ENCODE data around the gene UBXN11.
A peak's percentile ranks its signal among the peaks of the same experiment; 100 is the strongest.
"Not testable (repeated sequence)": the region's sequence is repeated elsewhere in the genome, so short reads cannot be mapped to it uniquely, and the experiment has no call there.

UBXN11 gene

GRCh38 chr1:26337625-26338024 lies 31.2 kb upstream of the UBXN11 start:
- FAIRE-seq (no peak), DNase-seq (ENCODE audit: insufficient read length, low spot score) (no peak)

DNA sequence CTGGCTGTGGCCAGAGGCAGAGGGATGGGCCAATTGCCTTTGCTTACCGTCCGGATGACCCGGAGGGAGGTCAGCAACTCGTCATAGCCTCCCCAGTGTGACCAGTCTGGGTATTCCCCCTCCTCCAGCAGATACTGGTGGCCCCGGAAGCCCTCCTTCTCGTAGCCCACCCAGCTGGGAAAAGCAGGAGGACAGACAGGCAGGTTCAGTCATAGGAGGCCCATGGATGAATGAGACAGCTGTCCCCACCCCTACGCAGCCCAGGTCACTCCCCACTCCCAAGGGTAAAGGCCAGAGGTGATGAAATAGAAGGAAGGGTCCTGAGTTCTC lies 30.7 kb upstream of the UBXN11 start:
- FAIRE-seq (no peak), DNase-seq (ENCODE audit: insufficient read length, low spot score) (no peak)

- DNase-seq (ENCODE audit: insufficient read length, low spot score) (peak; percentile 82), FAIRE-seq (peak; percentile 71)
Measured at GRCh38 chr1:26336477-26337205, 30.2 kb upstream of the UBXN11 start.

DNA sequence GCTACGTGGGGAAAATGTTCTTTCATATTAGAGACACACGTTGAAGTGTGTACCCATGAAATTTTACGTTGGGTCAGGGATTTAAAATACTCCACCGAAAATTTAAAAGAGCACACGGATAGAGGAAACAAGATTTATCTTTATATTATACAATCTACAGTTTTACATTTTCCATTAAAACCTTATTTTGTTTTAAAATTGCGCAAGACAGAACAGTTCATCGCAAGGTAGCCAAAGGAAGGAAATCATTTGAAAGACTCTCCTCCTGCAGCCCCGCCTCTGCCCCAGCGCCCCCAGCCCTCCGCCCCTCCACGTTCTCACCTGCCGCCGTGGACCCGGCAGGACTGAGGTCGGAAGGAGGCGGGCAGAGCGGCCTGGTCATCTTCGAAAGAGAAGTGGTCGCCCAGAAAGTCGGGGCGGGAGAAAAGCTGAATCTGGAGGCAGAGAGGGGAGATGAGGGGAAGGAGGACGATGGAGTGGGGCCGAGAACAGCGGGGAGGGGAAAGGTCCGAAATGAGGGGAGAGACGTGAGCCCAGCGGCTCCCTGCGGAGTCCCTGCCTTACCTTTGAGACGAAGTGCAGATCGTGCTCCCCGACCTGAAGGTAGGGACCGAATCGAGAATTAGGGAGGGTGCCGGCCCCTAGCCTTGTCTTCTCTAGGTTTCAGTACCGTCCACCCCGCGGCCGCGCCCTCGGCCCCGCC lies 29.5 kb upstream of the UBXN11 start:
- FAIRE-seq (no peak), DNase-seq (ENCODE audit: insufficient read length, low spot score) (no peak)

GRCh38 chr1:26333312-26333711 lies 26.9 kb upstream of the UBXN11 start:
- not testable (repeated sequence) for DNase-seq (ENCODE audit: insufficient read length, low spot score); FAIRE-seq

- DNase-seq (ENCODE audit: insufficient read length, low spot score) (no peak), FAIRE-seq (no peak)
Measured at GRCh38 chr1:26330276-26330675, 23.8 kb upstream of the UBXN11 start.

GRCh38 chr1:26329380-26329779 lies 22.9 kb upstream of the UBXN11 start:
- DNase-seq (ENCODE audit: insufficient read length, low spot score); FAIRE-seq: not testable (repeated sequence)

GRCh38 chr1:26328597-26328996 lies 22.2 kb upstream of the UBXN11 start:
- DNase-seq (ENCODE audit: insufficient read length, low spot score) (no peak), FAIRE-seq (no peak)

GRCh38 chr1:26327956-26328362 lies 21.5 kb upstream of the UBXN11 start:
- FAIRE-seq (no peak), DNase-seq (ENCODE audit: insufficient read length, low spot score) (no peak)

- no peak for FAIRE-seq
Measured at GRCh38 chr1:26324550-26324949, 18.1 kb upstream of the UBXN11 start.

GRCh38 chr1:26323382-26323781 lies 16.9 kb upstream of the UBXN11 start:
- no peak for FAIRE-seq
- DNase-seq (ENCODE audit: insufficient read length, low spot score) = no peak

More at GRCh38 chr1:26324550-26324949, 18.1 kb upstream of the UBXN11 start:
- no peak for DNase-seq (ENCODE audit: insufficient read length, low spot score)

DNA sequence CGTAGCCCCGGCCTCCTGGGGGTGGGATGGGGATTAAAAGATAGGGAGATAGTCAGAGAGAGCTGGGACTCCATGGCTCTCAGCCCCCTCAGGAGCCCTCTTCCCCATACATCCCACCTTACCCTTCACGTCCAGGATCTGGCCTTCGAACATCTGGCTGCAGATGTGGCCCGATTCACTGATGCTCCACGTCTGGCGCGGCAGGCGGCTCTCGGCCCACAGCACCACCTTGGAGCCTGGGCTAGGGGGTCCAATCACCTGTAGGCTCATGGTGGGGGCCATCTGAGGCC lies 15.6 kb upstream of the UBXN11 start:
- DNase-seq (ENCODE audit: insufficient read length, low spot score) (no peak), FAIRE-seq (no peak)

DNA sequence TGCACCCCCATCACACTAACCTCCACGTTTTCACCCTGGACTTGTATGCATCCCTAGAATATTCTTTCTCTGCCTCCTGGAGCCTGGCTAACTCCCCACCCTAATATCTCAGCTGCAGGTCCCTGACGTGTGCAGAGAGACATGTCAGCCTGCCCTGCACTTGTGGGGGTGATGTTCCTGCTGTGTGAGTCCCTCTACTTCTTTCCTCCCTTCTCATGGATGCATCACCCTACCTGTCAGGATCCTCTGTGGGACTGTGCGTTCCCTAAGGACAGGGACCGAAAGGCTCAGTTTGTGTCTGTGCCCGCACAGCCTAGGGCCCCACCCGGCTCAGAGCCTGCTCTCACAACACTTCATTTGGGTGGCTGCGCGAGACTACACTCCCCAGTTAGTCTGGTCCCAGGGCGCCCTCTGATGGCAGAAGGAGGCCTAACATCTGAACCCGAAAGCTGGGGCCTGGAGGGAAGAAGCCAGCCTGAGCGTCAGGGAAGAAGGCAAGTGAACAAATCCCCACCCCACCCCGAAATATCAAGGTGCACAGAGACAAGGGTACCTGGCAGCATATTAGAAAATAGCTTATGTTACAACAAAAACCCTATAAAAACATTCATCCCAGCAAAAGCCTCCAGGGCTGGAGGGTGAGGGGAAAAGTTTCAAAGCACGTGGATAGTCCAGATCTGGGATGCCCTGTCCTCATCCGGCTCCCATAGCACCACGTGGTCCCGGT lies 15.0 kb upstream of the UBXN11 start:
- peak; percentile 91 for DNase-seq (ENCODE audit: insufficient read length, low spot score)

GRCh38 chr1:26320896-26321295 lies 14.5 kb upstream of the UBXN11 start:
- DNase-seq (ENCODE audit: insufficient read length, low spot score) (no peak), FAIRE-seq (peak; percentile 14)

More for the DNA sequence above, 15.0 kb upstream of the UBXN11 start:
- FAIRE-seq = peak; percentile 96

DNA sequence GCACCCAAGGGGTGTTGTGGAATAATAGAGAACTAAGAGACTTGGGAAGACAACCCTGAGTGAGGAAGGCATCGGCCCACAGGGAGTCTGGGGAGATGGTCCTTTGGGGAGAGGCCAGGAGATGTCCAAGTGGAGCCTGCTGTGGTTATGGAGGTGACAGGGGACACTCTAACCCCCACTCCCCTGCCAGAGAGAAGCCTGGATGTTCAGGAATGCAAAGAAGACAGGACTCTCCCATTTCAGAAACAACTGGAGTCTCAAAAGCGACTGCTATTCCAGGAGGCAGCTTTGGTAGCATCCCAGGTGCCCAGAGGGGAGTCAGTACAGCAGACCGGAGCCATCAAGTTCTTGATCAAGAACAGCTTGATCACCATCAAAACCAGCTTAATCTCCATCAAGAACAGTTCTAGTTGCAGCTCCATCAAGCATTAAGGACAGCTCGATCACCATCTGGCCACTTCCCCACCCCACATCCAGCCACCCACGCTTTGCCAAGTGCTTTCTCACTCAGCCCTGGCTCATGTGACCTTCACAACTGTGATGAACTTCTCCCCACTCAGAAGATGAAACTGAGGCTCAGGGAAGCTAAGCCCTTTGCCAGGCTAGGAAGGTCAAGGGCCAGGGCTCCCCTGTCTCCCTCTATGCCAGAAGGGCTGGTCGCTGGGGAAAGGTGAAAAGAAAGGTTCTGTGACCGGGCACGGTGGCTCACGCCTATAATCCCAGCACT lies 12.1 kb upstream of the UBXN11 start:
- FAIRE-seq (peak; percentile 93), DNase-seq (ENCODE audit: insufficient read length, low spot score) (no peak)

- FAIRE-seq (peak; percentile 100), DNase-seq (ENCODE audit: insufficient read length, low spot score) (peak; percentile 56)
Measured at GRCh38 chr1:26317612-26318337, 11.3 kb upstream of the UBXN11 start, which contains the start of gene CD52. Gene CD52 (plus strand): TSS chr1:26317958. CDS start chr1:26318018, 60 bp downstream.

- no peak for FAIRE-seq
Measured at GRCh38 chr1:26317146-26317545, 10.7 kb upstream of the UBXN11 start.

GRCh38 chr1:26315874-26316850 lies 9.7 kb upstream of the UBXN11 start:
- peak; percentile 81 for FAIRE-seq
- no peak for DNase-seq (ENCODE audit: insufficient read length, low spot score)

More at GRCh38 chr1:26317146-26317545, 10.7 kb upstream of the UBXN11 start:
- no peak for DNase-seq (ENCODE audit: insufficient read length, low spot score)

GRCh38 chr1:26314501-26314900 lies 8.1 kb upstream of the UBXN11 start:
- DNase-seq (ENCODE audit: insufficient read length, low spot score) (no peak), FAIRE-seq (peak; percentile 65)

Data from GM19239 (cell line).